A549 (cell line): ENCODE measurements around the gene SKI. TPM values are rescaled to one million over a fixed set of nuclear protein-coding genes. Genes with fewer than 3 reads are reported as not detected.

Experiments used
- ATAC-seq, 2 experiments: fragments of 200-7000 bp in 1 of 2; fragments of >200 bp in 1 of 2; cut with Nextera tagmentation in 1 of 2; cut with Tn5 transposase in 1 of 2; 3 replicates each; pipeline versions ENCODE4 v1.8.0 to v1.9.1; 2018 to 2020; ENCODE audit warnings: mild to moderate bottlenecking in 1 of 2, moderate library complexity in 1 of 2
- CTCF ChIA-PET: fragments of 300-600 bp; sonication (Branson Sonifier 250); formaldehyde crosslinking; extraction: SDS; loops from one replicate; lab custom pipeline; 2021; ENCODE audit warnings: antibody characterized with exemption, inconsistent platforms; lab: Yijun Ruan, JAX
- POLR2A ChIA-PET: fragments of 350-600 bp; formaldehyde crosslinking; extraction: SDS; loops from one replicate; lab custom pipeline; 2021; ENCODE audit warnings: antibody characterized with exemption, inconsistent platforms; lab: Yijun Ruan, JAX
- DNase-seq, 2 experiments: peaks; one replicate each; pipeline versions ENCODE4 v3.0.0 to v3.0.0-alpha.2; 2011 to 2016; ENCODE audit warnings: low read depth in 1 of 2, low spot score in 1 of 2
- FAIRE-seq: peaks from 2 replicates; lab custom pipeline; 2011; peaks lifted over from hg19 to GRCh38; lab: Jason Lieb, UNC
- H3K27ac ChIP-seq, 2 experiments: fragments of >200 bp; sonication (Bioruptor Twin); formaldehyde crosslinking; 3 replicates each; pipeline ENCODE4 v1.5.1; 2016 to 2017
- H3K4me1 ChIP-seq: fragments of >200 bp; sonication (Bioruptor Twin); formaldehyde crosslinking; 3 replicates; pipeline ENCODE4 v1.6.1; 2016
- H3K4me2 ChIP-seq: fragments of >200 bp; sonication (Bioruptor Twin); formaldehyde crosslinking; 3 replicates; pipeline ENCODE4 v1.6.1; 2016
- H3K4me3 ChIP-seq: fragments of >200 bp; sonication (Bioruptor Twin); formaldehyde crosslinking; 3 replicates; pipeline ENCODE4 v1.5.1; 2016
- H3K9me3 ChIP-seq: fragments of >200 bp; sonication (Bioruptor Twin); formaldehyde crosslinking; 3 replicates; pipeline ENCODE4 v1.6.1; 2016
- ATOH8 ChIP-seq: fragments of 250-450 bp; sonication (Bioruptor Pico); IDR thresholded peaks from 2 replicates; pipeline ENCODE4 v1.5.0; 2020; ENCODE audit warnings: low read depth, mild to moderate bottlenecking, moderate library complexity
- BCL3 ChIP-seq: fragments of >200 bp; sonication (Bioruptor Twin); formaldehyde crosslinking; IDR thresholded peaks from 3 replicates; pipeline ENCODE4 v1.6.1; 2016
- BHLHE40 ChIP-seq: IDR thresholded peaks from 2 replicates; pipeline ENCODE4 v1.6.1; 2012; ENCODE audit warnings: low read depth, low read length, inconsistent platforms
- CBX2 ChIP-seq: fragments of 200-600 bp; sonication (generic); IDR thresholded peaks from 2 replicates; pipeline ENCODE4 v1.6.1; 2016; ENCODE audit warnings: low read depth, mild to moderate bottlenecking, borderline replicate concordance
- CBX8 ChIP-seq: fragments of 200-600 bp; sonication (generic); IDR thresholded peaks from 2 replicates; pipeline ENCODE4 v1.6.1; 2016
- CEBPB ChIP-seq, 2 experiments: fragments of >200 bp in 1 of 2; sonication (Bioruptor Twin) in 1 of 2; formaldehyde crosslinking in 1 of 2; IDR thresholded peaks; 2 replicates each; pipeline ENCODE4 v1.6.1; 2012 to 2016
- CHD4 ChIP-seq: fragments of 200-600 bp; sonication (generic); IDR thresholded peaks from 2 replicates; pipeline ENCODE4 v1.6.1; 2016; ENCODE audit warnings: antibody characterized with exemption, mild to moderate bottlenecking, borderline replicate concordance
- EHF ChIP-seq: fragments of 250-450 bp; sonication (Bioruptor Pico); IDR thresholded peaks from 2 replicates; pipeline ENCODE4 v1.5.0; 2020; ENCODE audit warnings: mild to moderate bottlenecking
- EP300 ChIP-seq, 2 experiments: fragments of >200 bp; sonication (Bioruptor Twin); formaldehyde crosslinking; IDR thresholded peaks; 2 replicates in 1 of 2; 3 replicates in 1 of 2; pipeline ENCODE4 v1.6.1; 2016 to 2017
- ESRRA ChIP-seq: fragments of 150-350 bp; IDR thresholded peaks from 2 replicates; pipeline ENCODE4 v1.6.1; 2014; ENCODE audit warnings: mild to moderate bottlenecking, low read length, borderline replicate concordance
- GATA3 ChIP-seq: IDR thresholded peaks from 2 replicates; pipeline ENCODE4 v1.6.1; 2012; ENCODE audit warnings: borderline replicate concordance
- HDAC2 ChIP-seq: fragments of 200-600 bp; sonication (generic); IDR thresholded peaks from 2 replicates; pipeline ENCODE4 v1.6.1; 2016
- HES2 ChIP-seq: fragments of >200 bp; sonication (Bioruptor Twin); formaldehyde crosslinking; IDR thresholded peaks from 2 replicates; pipeline ENCODE4 v1.6.1; 2016
- HEYL ChIP-seq: fragments of 250-450 bp; sonication (Bioruptor Pico); IDR thresholded peaks from 2 replicates; pipeline ENCODE4 v1.8.0; 2021; ENCODE audit warnings: mild to moderate bottlenecking, moderate library complexity
- HOXA7 ChIP-seq: fragments of 250-450 bp; sonication (Bioruptor Pico); IDR thresholded peaks from 2 replicates; pipeline ENCODE4 v1.5.0; 2020; ENCODE audit warnings: mild to moderate bottlenecking, moderate library complexity
- HOXB5 ChIP-seq: fragments of 250-450 bp; sonication (Bioruptor Pico); IDR thresholded peaks from 2 replicates; pipeline ENCODE4 v1.5.0; 2020; ENCODE audit warnings: mild to moderate bottlenecking, moderate library complexity
- JUN ChIP-seq, 2 experiments: fragments of >200 bp; sonication (Bioruptor Twin); formaldehyde crosslinking; IDR thresholded peaks; 2 replicates in 1 of 2; 3 replicates in 1 of 2; pipeline ENCODE4 v1.6.1; 2016 to 2017
- JUNB ChIP-seq: fragments of >200 bp; sonication (Bioruptor Twin); formaldehyde crosslinking; IDR thresholded peaks from 2 replicates; pipeline ENCODE4 v1.6.1; 2016
- KDM5A ChIP-seq: fragments of 200-600 bp; sonication (generic); IDR thresholded peaks from 2 replicates; pipeline ENCODE4 v1.6.1; 2016; ENCODE audit warnings: antibody characterized with exemption, mild to moderate bottlenecking
- MAFK ChIP-seq: fragments of 450-650 bp; IDR thresholded peaks from 2 replicates; pipeline ENCODE4 v1.6.1; 2014; ENCODE audit not compliant: partially characterized antibody
- MYC ChIP-seq: IDR thresholded peaks from 2 replicates; pipeline ENCODE4 v1.6.1; 2012; ENCODE audit warnings: mild to moderate bottlenecking, inconsistent platforms, low read length, improper control_type of control experiment, borderline replicate concordance
- PBX3 ChIP-seq: IDR thresholded peaks from 2 replicates; pipeline ENCODE4 v1.6.1; 2012
- POLR2AphosphoS2 ChIP-seq: conservative IDR thresholded peaks from 2 replicates; pipeline ENCODE4 v1.6.1; 2012; ENCODE audit warnings: low read length, improper control_type of control experiment, inconsistent platforms
- RCOR1 ChIP-seq: fragments of 150-350 bp; IDR thresholded peaks from 2 replicates; pipeline ENCODE4 v1.6.1; 2014; ENCODE audit warnings: antibody characterized with exemption, low read length, low read depth
- REST ChIP-seq: fragments of 200-600 bp; sonication (generic); IDR thresholded peaks from 2 replicates; pipeline ENCODE4 v1.6.1; 2016; ENCODE audit warnings: antibody characterized with exemption, mild to moderate bottlenecking, moderate library complexity
- RFX5 ChIP-seq: fragments of 450-650 bp; IDR thresholded peaks from 2 replicates; pipeline ENCODE4 v1.7.1; 2014; ENCODE audit warnings: antibody characterized with exemption, mild to moderate bottlenecking, moderate library complexity
- RNF2 ChIP-seq: fragments of 200-600 bp; sonication (generic); IDR thresholded peaks from 2 replicates; pipeline ENCODE4 v1.6.1; 2016; ENCODE audit warnings: low read depth, mild to moderate bottlenecking, antibody characterized with exemption, moderate library complexity, borderline replicate concordance
- SMC3 ChIP-seq: fragments of >200 bp; sonication (Bioruptor Twin); formaldehyde crosslinking; IDR thresholded peaks from 3 replicates; pipeline ENCODE4 v1.6.1; 2018; ENCODE audit warnings: inconsistent platforms
- SREBF2 ChIP-seq: fragments of 450-650 bp; IDR thresholded peaks from 2 replicates; pipeline ENCODE4 v1.6.1; 2014; ENCODE audit warnings: mild to moderate bottlenecking, moderate library complexity
- USF2 ChIP-seq: fragments of 450-650 bp; IDR thresholded peaks from 2 replicates; pipeline ENCODE4 v1.6.1; 2014; ENCODE audit warnings: antibody characterized with exemption
- ZNF302 ChIP-seq: fragments of 250-450 bp; sonication (Bioruptor Pico); IDR thresholded peaks from 2 replicates; pipeline ENCODE4 v1.9.0; 2021; ENCODE audit warnings: inconsistent platforms, mild to moderate bottlenecking, moderate library complexity
- WGBS: methylation state at CpG from one replicate; pipeline ENCODE4 v1.1.6; 2017; ENCODE audit errors: missing lambda C conversion rate; 5-methylcytosine and 5-hydroxymethylcytosine counted together
- polyA plus RNA-seq, 4 experiments: library from polyadenylated mRNA; depleted of rRNA in 3 of 4; stranded (reverse); fragments of >200 nt; fragmentation: RNase III in 1 of 4; extraction: RNeasy Plus Mini Kit Qiagen cat#74134 plus additional on column Dnase treatment in 1 of 4; gene quantifications; 2 replicates in 3 of 4; 3 replicates in 1 of 4; pipeline ENCODE4 v1.2.3, GENCODE V29; 2011 to 2017

Gene SKI
- polyA plus RNA-seq, 2 of the 4 experiments (the other 2 are of a cell fraction), result 2.8 to 12.0 TPM

GRCh38 chr1:2216767-2217058 lies 11.4 kb upstream of the SKI start:
- DNase-seq (no peak), FAIRE-seq (no peak), ATAC-seq (no peak)
- TF ChIP-seq HDAC2 (no peak), MAFK (no peak), ESRRA (no peak), SREBF2 (no peak), RNF2 (no peak), ZNF302 (CRISPR knock-in tag) (no peak), CHD4 (no peak), RFX5 (no peak), EHF (CRISPR knock-in tag) (no peak), REST (no peak), HOXA7 (CRISPR knock-in tag) (no peak), USF2 (no peak), HES2 (no peak), GATA3 (no peak), EP300 (IDR thresholded peaks at IDR 0.05) (no peak)
- Histone ChIP-seq H3K4me2 (no peak overlapping the region), H3K9me3 (no peaks in the 10 kb centered on the region), H3K4me1 (peaks cover 20% of the 10 kb centered on the region), H3K27ac (no peak overlapping the region), H3K4me3 (no peak overlapping the region)
- ChIA-PET POLR2A (no interaction called here), CTCF (no interaction called here)
- 85% methylated on average over 6 of the region's 7 CpGs for WGBS

- ChIA-PET CTCF (interaction anchor here (1.2 to 1.5 kb wide), 2 partner anchors 9 to 12 kb away, joined by 6 read pairs; no protein-coding TSS in a partner anchor), POLR2A (no interaction called here)
- Histone ChIP-seq H3K4me2 (no peak overlapping the region), H3K27ac (no peak overlapping the region), H3K4me3 (no peak overlapping the region), H3K4me1 (0 out of 3 replicates have a peak, but pooled peaks cover under 1% of the 10 kb centered on the region), H3K9me3 (no peaks in the 10 kb centered on the region)
- DNase-seq, result no peak
- TF ChIP-seq MYC (no peak), BHLHE40 (no peak), CBX8 (no peak), SMC3 (no peak), EP300 (IDR thresholded peaks at IDR 0.05) (no peak), ATOH8 (CRISPR knock-in tag) (no peak), RCOR1 (no peak), CEBPB (IDR thresholded peaks at IDR 0.05) (no peak), CHD4 (no peak), JUNB (no peak), PBX3 (no peak), JUN (IDR thresholded peaks at IDR 0.05) (no peak), CBX2 (no peak), POLR2AphosphoS2 (no peak), KDM5A (no peak), HEYL (CRISPR knock-in tag) (no peak), HOXB5 (CRISPR knock-in tag) (no peak), BCL3 (no peak), RNF2 (no peak)
- no peak for FAIRE-seq
- ATAC-seq, result no peak
- 77% methylated on average over 3 of the region's 3 CpGs for WGBS
These were observed 6.8 kb upstream of the SKI start for GRCh38 chr1:2221271-2221670.
